ENCODE data around the gene THOC6. TPM values are rescaled to one million over a fixed set of nuclear protein-coding genes. Genes with fewer than 3 reads are reported as not detected.

Gene THOC6
- total RNA-seq, 1 experiment from 2014 or later, result 247 TPM

- DNase-seq (ENCODE audit: low read depth), result no peak
- in situ Hi-C loops (cut with HindIII; ENCODE audit: low pct_unique_long_range_greater_than_20kb, low sequenced_read_pairs), result no loop called here
Observed at GRCh38 chr16:3026003-3026378, 2.2 kb downstream of the THOC6 start.

- no peak for DNase-seq (ENCODE audit: low read depth)
- in situ Hi-C loops (cut with HindIII; ENCODE audit: low pct_unique_long_range_greater_than_20kb, low sequenced_read_pairs), result no loop called here
Observed at GRCh38 chr16:3026609-3027488, 3.0 kb downstream of the THOC6 start.

- no peak for DNase-seq (ENCODE audit: low read depth)
- in situ Hi-C loops (cut with HindIII; ENCODE audit: low pct_unique_long_range_greater_than_20kb, low sequenced_read_pairs), result no loop called here
Observed at GRCh38 chr16:3027489-3027795, 3.6 kb downstream of the THOC6 start.

- in situ Hi-C loops (cut with HindIII; ENCODE audit: low pct_unique_long_range_greater_than_20kb, low sequenced_read_pairs), result no loop called here
- peak; percentile 81 for DNase-seq (ENCODE audit: low read depth)
Observed at GRCh38 chr16:3027983-3028715, 4.3 kb downstream of the THOC6 start.

- DNase-seq (ENCODE audit: low read depth), result no peak
- in situ Hi-C loops (cut with HindIII; ENCODE audit: low pct_unique_long_range_greater_than_20kb, low sequenced_read_pairs), result no loop called here
Observed at GRCh38 chr16:3028716-3029319, 5.0 kb downstream of the THOC6 start.

GRCh38 chr16:3029491-3030221, 5.8 kb downstream of the THOC6 start:
- DNase-seq (ENCODE audit: low read depth), result no peak
- in situ Hi-C loops (cut with HindIII; ENCODE audit: low pct_unique_long_range_greater_than_20kb, low sequenced_read_pairs), result no loop called here

GRCh38 chr16:3030222-3031212, 6.7 kb downstream of the THOC6 start:
- in situ Hi-C loops (cut with HindIII; ENCODE audit: low pct_unique_long_range_greater_than_20kb, low sequenced_read_pairs), result no loop called here
- DNase-seq (ENCODE audit: low read depth), result no peak

- DNase-seq (ENCODE audit: low read depth), result no peak
- in situ Hi-C loops (cut with HindIII; ENCODE audit: low pct_unique_long_range_greater_than_20kb, low sequenced_read_pairs), result no loop called here
Observed at GRCh38 chr16:3032624-3033023, 8.8 kb downstream of the THOC6 start.

GRCh38 chr16:3035289-3035971, 11.6 kb downstream of the THOC6 start:
- in situ Hi-C loops (cut with HindIII; ENCODE audit: low pct_unique_long_range_greater_than_20kb, low sequenced_read_pairs), result no loop called here

GRCh38 chr16:3035972-3036725, 12.3 kb downstream of the THOC6 start:
- no peak for DNase-seq (ENCODE audit: low read depth)
- in situ Hi-C loops (cut with HindIII; ENCODE audit: low pct_unique_long_range_greater_than_20kb, low sequenced_read_pairs), result no loop called here

More at GRCh38 chr16:3035289-3035971, 11.6 kb downstream of the THOC6 start:
- no peak for DNase-seq (ENCODE audit: low read depth)

- DNase-seq (ENCODE audit: low read depth), result no peak
- in situ Hi-C loops (cut with HindIII; ENCODE audit: low pct_unique_long_range_greater_than_20kb, low sequenced_read_pairs), result no loop called here
Observed at GRCh38 chr16:3036726-3037315, 13.0 kb downstream of the THOC6 start, which contains the start of gene BICDL2. TSS of gene BICDL2 (minus strand) at chr16:3036944. CDS start at chr16:3035496, 1,448 bp downstream.

GRCh38 chr16:3038256-3038655, 14.4 kb downstream of the THOC6 start:
- in situ Hi-C loops (cut with HindIII; ENCODE audit: low pct_unique_long_range_greater_than_20kb, low sequenced_read_pairs), result no loop called here
- DNase-seq (ENCODE audit: low read depth), result no peak

- no peak for DNase-seq (ENCODE audit: low read depth)
- in situ Hi-C loops (cut with HindIII; ENCODE audit: low pct_unique_long_range_greater_than_20kb, low sequenced_read_pairs), result no loop called here
Observed at GRCh38 chr16:3038896-3039295, 15.1 kb downstream of the THOC6 start.

GRCh38 chr16:3042376-3042775, 18.5 kb downstream of the THOC6 start:
- in situ Hi-C loops (cut with HindIII; ENCODE audit: low pct_unique_long_range_greater_than_20kb, low sequenced_read_pairs), result no loop called here

GRCh38 chr16:3044708-3045107, 20.9 kb downstream of the THOC6 start:
- in situ Hi-C loops (cut with HindIII; ENCODE audit: low pct_unique_long_range_greater_than_20kb, low sequenced_read_pairs), result no loop called here
- DNase-seq (ENCODE audit: low read depth), result no peak

More at GRCh38 chr16:3042376-3042775, 18.5 kb downstream of the THOC6 start:
- no peak for DNase-seq (ENCODE audit: low read depth)

All from Caki2 (cell line).